ENCODE measurements around the gene TMEM40.

DNA sequence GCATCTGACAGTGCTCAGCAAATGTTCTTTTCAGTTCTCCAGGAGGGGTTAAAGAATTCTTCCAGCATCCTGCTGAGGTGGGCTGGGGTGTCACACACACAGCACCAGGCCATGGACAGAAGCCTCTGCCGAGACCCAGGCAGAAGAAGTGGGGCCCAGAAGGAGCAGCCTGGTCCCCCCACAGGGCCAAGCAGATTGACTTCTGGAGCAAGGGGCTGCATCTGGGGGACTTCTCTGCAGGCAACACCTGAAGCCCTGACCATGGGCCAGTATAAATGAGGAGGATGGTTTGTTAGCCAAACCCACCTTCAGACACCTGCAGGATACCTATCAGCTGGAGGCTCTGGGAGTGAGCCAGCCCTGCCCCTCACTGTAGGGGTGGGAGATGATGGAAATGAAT, 16.2 kb upstream of the TMEM40 start:
- TF ChIP-seq EZH2 (IDR thresholded peaks at IDR 0.05; ENCODE audit: low read depth, unreplicated experiment), result no peak
- no peak for TF ChIP-seq POLR2AphosphoS5 (IDR thresholded peaks at IDR 0.05; ENCODE audit: low read depth)
- no peak for TF ChIP-seq CTCF (conservative IDR thresholded peaks at IDR 0.05; ENCODE audit: low read depth in 2 of 2)

All from GM23338 (cell line).